HepG2 (cell line): ENCODE data around the gene VPS11. TPM values are rescaled to one million over a fixed set of nuclear protein-coding genes. Genes with fewer than 3 reads are reported as not detected.

Experiments used
- ATAC-seq: fragments of 200-7000 bp; cut with Tn5 transposase; 3 replicates; pipeline ENCODE4 v1.9.1; 2020; ENCODE audit warnings: mild to moderate bottlenecking, moderate library complexity
- BruUV-seq: library from RNA; stranded (reverse); fragments of 400-500 nt; replicated peaks from 2 replicates; lab custom pipeline; 2021; lab: Mats Ljungman, UMichigan
- CTCF ChIA-PET: fragments of 300-600 bp; formaldehyde crosslinking; extraction: SDS; loops from one replicate; lab custom pipeline; 2021; ENCODE audit warnings: low total read pairs, inconsistent platforms, low intra/inter-chr PET ratio; lab: Yijun Ruan, JAX
- POLR2A ChIA-PET: fragments of 350-600 bp; sonication (Branson Sonifier 250); formaldehyde crosslinking; loops from one replicate; lab custom pipeline; 2020; ENCODE audit warnings: antibody characterized with exemption, inconsistent platforms; lab: Yijun Ruan, JAX
- DNase-seq: peaks from one replicate; pipeline ENCODE4 v3.0.0-alpha.2; 2015; ENCODE audit warnings: low spot score
- FAIRE-seq: peaks from 3 replicates; lab custom pipeline; 2011; peaks lifted over from hg19 to GRCh38; lab: Jason Lieb, UNC
- H2AFZ ChIP-seq: one replicate; pipeline ENCODE4 v1.6.1; 2011; ENCODE audit warnings: low read length, inconsistent platforms
- H3K27ac ChIP-seq: fragments of 300-600 bp; 3 replicates; pipeline ENCODE4 v1.8.0; 2011; ENCODE audit warnings: mixed run types, mild to moderate bottlenecking, mixed read lengths, low read length, inconsistent platforms; ENCODE audit not compliant: insufficient read depth; ENCODE audit errors: extremely low read length
- H3K27me3 ChIP-seq, 2 experiments: fragments of 200-600 bp in 1 of 2; 2 replicates in 1 of 2; 3 replicates in 1 of 2; pipeline versions ENCODE4 v1.6.0 to v1.8.0; 2011; ENCODE audit warnings: low read length in 2 of 2, mild to moderate bottlenecking in 2 of 2, moderate library complexity in 2 of 2, inconsistent platforms in 1 of 2; ENCODE audit not compliant: insufficient read depth in 2 of 2, control insufficient read depth in 1 of 2
- H3K36me3 ChIP-seq, 2 experiments: fragments of 200-600 bp in 1 of 2; replicated peaks in 1 of 2; 2 replicates in 1 of 2; 3 replicates in 1 of 2; pipeline versions ENCODE4 v1.5.1 to v1.8.0; 2011; ENCODE audit warnings: low read length in 2 of 2, inconsistent platforms in 1 of 2; ENCODE audit not compliant: insufficient read depth in 2 of 2, control insufficient read depth in 1 of 2
- H3K4me1 ChIP-seq: 2 replicates; pipeline ENCODE4 v1.5.1; 2012; ENCODE audit warnings: low read length, inconsistent platforms; ENCODE audit not compliant: insufficient read depth
- H3K4me2 ChIP-seq: 2 replicates; pipeline ENCODE4 v1.6.0; 2011; ENCODE audit warnings: low read depth, low read length, inconsistent platforms
- H3K4me3 ChIP-seq, 3 experiments: fragments of 200-600 bp in 1 of 3; sonication (generic), shearing (Covaris generic) in 1 of 3; replicated peaks in 1 of 3; 2 replicates each; pipeline ENCODE4 v1.5.1; 2011 to 2016; ENCODE audit warnings: low read length in 3 of 3, inconsistent platforms in 2 of 3, low read depth in 2 of 3, mild to moderate bottlenecking in 2 of 3, control low read depth in 1 of 3, mixed read lengths in 1 of 3; ENCODE audit not compliant: insufficient read depth in 1 of 3
- H3K79me2 ChIP-seq: one replicate; pipeline ENCODE4 v1.6.1; 2011; ENCODE audit warnings: low read length, inconsistent platforms; ENCODE audit not compliant: insufficient read depth
- H3K9ac ChIP-seq: 2 replicates; pipeline ENCODE4 v1.6.0; 2011; ENCODE audit warnings: mild to moderate bottlenecking, low read depth, low read length, inconsistent platforms; ENCODE audit not compliant: insufficient read depth
- H3K9me3 ChIP-seq: 2 replicates; pipeline ENCODE4 v1.5.1; 2012; ENCODE audit warnings: mild to moderate bottlenecking, low read length
- H4K20me1 ChIP-seq: 2 replicates; pipeline ENCODE4 v1.6.0; 2011; ENCODE audit warnings: inconsistent platforms, mild to moderate bottlenecking, low read length, moderate library complexity; ENCODE audit not compliant: insufficient read depth
- CSRNP2 ChIP-seq: sonication (generic); formaldehyde crosslinking; conservative IDR thresholded peaks from 2 replicates; pipeline ENCODE4 v1.8.0; 2022; ENCODE audit warnings: low read depth, missing genetic modification reagents
- HIC2 ChIP-seq: sonication (generic); formaldehyde crosslinking; IDR thresholded peaks from 2 replicates; pipeline ENCODE4 v1.9.0; 2022; ENCODE audit warnings: low read depth, missing genetic modification reagents
- JUND ChIP-seq: sonication (generic); formaldehyde crosslinking; IDR thresholded peaks from 2 replicates; pipeline ENCODE4 v1.8.0; 2022; ENCODE audit warnings: mild to moderate bottlenecking, missing genetic modification reagents
- MAFF ChIP-seq: IDR thresholded peaks from 2 replicates; pipeline ENCODE4 v1.6.1; 2011; ENCODE audit warnings: low read depth, low read length, improper control_type of control experiment
- NFATC3 ChIP-seq: sonication (generic); formaldehyde crosslinking; IDR thresholded peaks from 2 replicates; pipeline ENCODE4 v1.5.1; 2020; ENCODE audit warnings: mild to moderate bottlenecking, missing genetic modification reagents
- PAX8 ChIP-seq: sonication (generic); formaldehyde crosslinking; IDR thresholded peaks from 2 replicates; pipeline ENCODE4 v1.8.0; 2022; ENCODE audit warnings: mild to moderate bottlenecking, missing genetic modification reagents, borderline replicate concordance
- RAD21 ChIP-seq: fragments of 450-650 bp; formaldehyde crosslinking; IDR thresholded peaks from 2 replicates; pipeline ENCODE4 v1.5.0; 2020; ENCODE audit warnings: mild to moderate bottlenecking
- SNAPC4 ChIP-seq: sonication (generic); formaldehyde crosslinking; IDR thresholded peaks from 2 replicates; pipeline ENCODE4 v1.4.0; 2020; ENCODE audit warnings: mild to moderate bottlenecking, missing genetic modification reagents
- U2AF2 ChIP-seq: fragments of 200-400 bp; formaldehyde crosslinking; IDR thresholded peaks from 2 replicates; pipeline ENCODE4 v1.6.1; 2017; ENCODE audit warnings: low read depth, mild to moderate bottlenecking, low read length
- YEATS2 ChIP-seq: sonication (generic); formaldehyde crosslinking; IDR thresholded peaks from 2 replicates; pipeline ENCODE4 v1.4.0; 2020; ENCODE audit warnings: missing genetic modification reagents, borderline replicate concordance
- ZNF343 ChIP-seq: sonication (generic); formaldehyde crosslinking; IDR thresholded peaks from 2 replicates; pipeline ENCODE4 v1.4.0; 2020; ENCODE audit warnings: mild to moderate bottlenecking, missing genetic modification reagents
- WGBS: methylation state at CpG from one replicate; pipeline ENCODE4 v1.1.6; 2017; ENCODE audit warnings: low lambda C conversion rate; 5-methylcytosine and 5-hydroxymethylcytosine counted together
- in situ Hi-C: cut with HindIII; loops from 2 replicates; pipeline ENCODE4 v1.10.0; 2017; ENCODE audit warnings: low pct_unique_long_range_greater_than_20kb; ENCODE audit not compliant: extremely low pct_ligation_motif_present
- intact Hi-C: fragments of 100-400 bp; cut with micrococcal nuclease; formaldehyde crosslinking; loops from one replicate; pipeline ENCODE4 v1.10.0; 2022; ENCODE audit not compliant: unreplicated experiment
- polyA plus RNA-seq, 8 experiments: library from polyadenylated mRNA; depleted of rRNA in 3 of 8; stranded (reverse) in 7 of 8; unstranded in 1 of 8; fragments of >200 nt; fragmentation: Illumina TruSeq in 4 of 8; extraction: Trizol in 4 of 8; gene quantifications; 2 replicates each; pipeline versions ENCODE4 v1.2.1 to v1.2.3, GENCODE V29; 2011 to 2016; ENCODE audit warnings: low read depth in 4 of 8, missing spikeins in 1 of 8, mixed read lengths in 1 of 8; ENCODE audit not compliant: insufficient read depth in 1 of 8
- total RNA-seq, 5 experiments: library from RNA; depleted of rRNA; stranded (reverse); fragments of >200 nt; fragmentation: Illumina TruSeq; extraction: Trizol; gene quantifications; 2 replicates each; pipeline ENCODE4 v1.2.3, GENCODE V29; 2016; ENCODE audit warnings: low read depth in 1 of 5

VPS11 gene
- total and polyA plus RNA-seq, 2 of the 13 experiments (the other 11 are each of a cell fraction or from before 2014, with no cell fraction given): 13.7 to 21.6 TPM

- TF ChIP-seq HIC2 (CRISPR knock-in tag): no peak
- TF ChIP-seq CSRNP2 (CRISPR knock-in tag): no peak
- TF ChIP-seq, all 625 proteins: peak for 0
Observed at GRCh38 chr11:119115484-119116234, 48.0 kb downstream of the VPS11 start (continued).

GRCh38 chr11:119116235-119116594 lies 48.6 kb downstream of the VPS11 start:
- no peaks in the 10 kb centered on the region for H3K79me2 ChIP-seq
- no peaks in the 10 kb centered on the region for H3K9me3 ChIP-seq
- in situ Hi-C loops (no loop called here), intact Hi-C loops (no loop called here)
- H3K27ac ChIP-seq: no peak overlapping the region
- ChIA-PET POLR2A (interaction anchor here (0.7 kb wide), 1 partner anchor 222 kb away, joined by 3 read pairs; no protein-coding TSS in a partner anchor), CTCF (no interaction called here)
- no peak overlapping the region for H3K4me2 ChIP-seq
- H3K4me3 ChIP-seq: no peak overlapping the region
- no peak for FAIRE-seq
- no peak for ATAC-seq
- H3K9ac ChIP-seq: no peak overlapping the region
- no peak overlapping the region for H2AFZ ChIP-seq
- WGBS: 91% methylated on average over 8 of the region's 10 CpGs
- no TSS peak for BruUV-seq
- peaks cover 14 to 26% of the 10 kb centered on the region in 2 experiments for H3K36me3 ChIP-seq
- H3K4me1 ChIP-seq: peaks cover 12% of the 10 kb centered on the region
- no peaks in the 10 kb centered on the region; a peak in 1 of 5 replicates for H3K27me3 ChIP-seq
- H4K20me1 ChIP-seq: no peaks in the 10 kb centered on the region
- no peak for DNase-seq
- TF ChIP-seq U2AF2 (no peak), PAX8 (CRISPR knock-in tag) (no peak), ZNF343 (no peak), RAD21 (CRISPR knock-in tag) (no peak), NFATC3 (CRISPR knock-in tag) (no peak), JUND (CRISPR knock-in tag) (no peak), YEATS2 (CRISPR knock-in tag) (no peak), SNAPC4 (CRISPR knock-in tag) (no peak), MAFF (no peak)
